WI38 (cell line): ENCODE data around the gene SLC39A13.

Experiments
- H3K4me3 ChIP-seq: 2 replicates; pipeline ENCODE4 v1.5.1; 2011; ENCODE audit warnings: low read depth, mild to moderate bottlenecking, control low read depth, low read length
- CTCF ChIP-seq: IDR thresholded peaks from 2 replicates; pipeline ENCODE4 v1.5.1; 2012; ENCODE audit warnings: low read depth, mild to moderate bottlenecking, control low read depth, low read length

The SLC39A13 gene

GRCh38 chr11:47391711-47392432 is 16.5 kb upstream of the SLC39A13 start:
- no peak for TF ChIP-seq CTCF
- no peak overlapping the region for H3K4me3 ChIP-seq

GRCh38 chr11:47392546-47393162 is 15.7 kb upstream of the SLC39A13 start:
- TF ChIP-seq CTCF: no peak
- H3K4me3 ChIP-seq: no peak overlapping the region

- no peak for TF ChIP-seq CTCF
- no peak overlapping the region for H3K4me3 ChIP-seq
These were observed 15.0 kb upstream of the SLC39A13 start for GRCh38 chr11:47393163-47394049.

GRCh38 chr11:47394050-47394321 is 14.4 kb upstream of the SLC39A13 start:
- TF ChIP-seq CTCF: no peak
- H3K4me3 ChIP-seq: no peak overlapping the region

GRCh38 chr11:47394322-47395222 is 13.8 kb upstream of the SLC39A13 start:
- TF ChIP-seq CTCF: no peak
- no peak overlapping the region for H3K4me3 ChIP-seq

- H3K4me3 ChIP-seq: no peak overlapping the region
- TF ChIP-seq CTCF: no peak
These were observed 13.0 kb upstream of the SLC39A13 start for GRCh38 chr11:47395223-47396048.
